ENCODE results near the gene DPEP2. TPM values are rescaled to one million over a fixed set of nuclear protein-coding genes. Genes with fewer than 3 reads are reported as not detected.
"Not testable (repeated sequence)": the region's sequence is repeated elsewhere in the genome, so short reads cannot be mapped to it uniquely, and the experiment has no call there.

Gene DPEP2
- total and polyA plus RNA-seq, 2 of the 4 experiments (the other 2 are of a cell fraction) = not detected

- H3K27ac ChIP-seq (ENCODE audit: insufficient read depth, low read length); H2BK15ac ChIP-seq (ENCODE audit: low read depth, low read length); in situ Hi-C loops (cut with MboI; ENCODE audit: low sequenced_read_pairs); H3K9me1 ChIP-seq (ENCODE audit: insufficient read depth, low read length); H3K4ac ChIP-seq (ENCODE audit: low read depth, low read length); dilution Hi-C loops (cut with HindIII; ENCODE audit: low sequenced_read_pairs, unreplicated experiment); H3K56ac ChIP-seq (ENCODE audit: extremely low read depth, insufficient read depth, low read length); H2AK5ac ChIP-seq (ENCODE audit: low read depth, low read length); H3K14ac ChIP-seq (replicated peaks; ENCODE audit: low read depth, low read length); H3K23ac ChIP-seq (ENCODE audit: low read depth, low read length); H3K36me3 ChIP-seq (ENCODE audit: control insufficient read depth, insufficient read depth, low read length); H4K8ac ChIP-seq (ENCODE audit: low read depth in 2 of 2, low read length in 2 of 2); H3K9ac ChIP-seq (ENCODE audit: low read depth, low read length); H3K27me3 ChIP-seq (ENCODE audit: control insufficient read depth, insufficient read depth, low read length); H3K4me3 ChIP-seq (ENCODE audit: insufficient read depth, low read depth, low read length); H3K4me1 ChIP-seq (ENCODE audit: control insufficient read depth, insufficient read depth, low read length); H2BK5ac ChIP-seq (ENCODE audit: low read depth, low read length, poor library complexity, severe bottlenecking); H4K20me1 ChIP-seq (ENCODE audit: insufficient read depth, low read length); POLR2A ChIA-PET (ENCODE audit: unreplicated experiment); BruUV-seq (replicated peaks); H2BK20ac ChIP-seq (ENCODE audit: low read depth, low read length); H2AK9ac ChIP-seq (replicated peaks; ENCODE audit: low read depth, low read length, poor library complexity); H3K18ac ChIP-seq (ENCODE audit: low read depth, low read length); H3K4me2 ChIP-seq (ENCODE audit: low read depth, low read length); H2AFZ ChIP-seq (replicated peaks; ENCODE audit: low read length, poor library complexity); ATAC-seq (ENCODE audit: low read depth); H3K9me3 ChIP-seq (ENCODE audit: control insufficient read depth, insufficient read depth, low read length); H4K5ac ChIP-seq (ENCODE audit: low read depth, low read length); H2BK120ac ChIP-seq (ENCODE audit: low read depth, low read length); H4K91ac ChIP-seq (ENCODE audit: insufficient read depth, low read depth, low read length): not testable (repeated sequence)
- CTCF ChIA-PET = interaction anchor here (0.8 kb wide), 1 partner anchor 10 kb away, joined by 3 read pairs; no protein-coding TSS in a partner anchor
- peak; percentile 43 for DNase-seq
- intact Hi-C loops (cut with micrococcal nuclease) = loop anchor here (10.0 kb wide), 1 partner anchor 355 kb away; no protein-coding TSS in a partner anchor
- WGBS, 2 experiments (ENCODE audit: extremely low coverage in 2 of 2, insufficient read length in 1 of 2) = 80% methylated on average over 3 of the region's 6 CpGs; no CpG with 5 or more reads in 1 of the 2 experiments
- H3K79me1 ChIP-seq (ENCODE audit: low read depth in 1 of 2, low read length in 2 of 2) = peaks cover 15 to 26% of the 10 kb centered on the region in 2 experiments
Observed at GRCh38 chr16:68030108-68030507, 30.8 kb upstream of the DPEP2 start.

All from IMR-90 (cell line).